ENCODE data around the gene RD3L. TPM values are rescaled to one million over a fixed set of nuclear protein-coding genes. Genes with fewer than 3 reads are reported as not detected.

Gene RD3L
- total RNA-seq, 1 donor from 2014 or later = not detected

GRCh38 chr14:103928011-103928890 is 14.1 kb downstream of the RD3L start, which contains the start of gene TDRD9:
Gene TDRD9, plus strand, starts transcription at chr14:103928456. Its CDS starts 54 bp downstream, at chr14:103928510.
- DNase-seq (ENCODE audit: low spot score) = peak; percentile 32

DNA sequence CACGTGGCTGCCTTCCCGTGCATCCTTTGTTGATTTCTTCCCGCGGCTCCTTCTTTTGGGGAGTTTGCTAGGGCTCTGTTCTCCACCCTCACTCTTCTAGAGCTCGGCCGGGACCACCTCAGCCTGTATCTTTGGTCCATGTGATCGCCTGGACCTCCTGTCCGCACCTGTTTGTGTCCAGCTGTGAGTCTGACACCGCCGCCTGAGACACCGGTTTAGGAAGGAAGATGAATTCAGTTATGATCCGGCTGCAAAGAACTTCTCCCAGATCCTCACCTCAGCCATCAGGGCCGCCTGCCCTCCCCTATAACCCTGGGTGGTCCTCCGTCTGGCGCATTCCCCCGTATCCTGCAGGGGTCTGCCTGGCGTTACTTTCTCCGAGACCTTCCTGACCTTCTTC is 14.8 kb downstream of the RD3L start:
- DNase-seq (ENCODE audit: low spot score) = peak; percentile 34

- DNase-seq (ENCODE audit: low spot score) = no peak
Observed at GRCh38 chr14:103925316-103925715, 17.0 kb downstream of the RD3L start.

- peak; percentile 39 for DNase-seq (ENCODE audit: low spot score)
Observed at GRCh38 chr14:103923863-103924262, 18.5 kb downstream of the RD3L start.

DNA sequence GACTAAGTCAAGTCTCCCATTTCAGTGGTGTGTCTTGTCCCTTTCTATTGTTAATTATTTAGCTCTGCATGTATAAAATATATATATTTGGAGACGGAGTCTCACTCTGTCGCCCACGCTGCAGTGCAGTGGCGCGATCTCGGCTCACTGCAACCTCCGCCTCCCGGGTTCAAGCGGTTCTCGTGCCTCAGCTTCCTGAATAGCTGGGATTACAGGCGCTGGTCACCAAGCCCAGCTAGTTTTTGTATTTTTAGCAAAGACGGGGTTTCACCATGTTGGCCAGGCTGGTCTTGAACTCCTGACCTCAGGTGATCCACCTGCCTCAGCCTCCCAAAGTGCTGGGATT is 20.5 kb downstream of the RD3L start:
- peak; percentile 31 for DNase-seq (ENCODE audit: low spot score)

GRCh38 chr14:103920981-103921854 is 21.1 kb downstream of the RD3L start:
- peak; percentile 93 for DNase-seq (ENCODE audit: low spot score)

DNA sequence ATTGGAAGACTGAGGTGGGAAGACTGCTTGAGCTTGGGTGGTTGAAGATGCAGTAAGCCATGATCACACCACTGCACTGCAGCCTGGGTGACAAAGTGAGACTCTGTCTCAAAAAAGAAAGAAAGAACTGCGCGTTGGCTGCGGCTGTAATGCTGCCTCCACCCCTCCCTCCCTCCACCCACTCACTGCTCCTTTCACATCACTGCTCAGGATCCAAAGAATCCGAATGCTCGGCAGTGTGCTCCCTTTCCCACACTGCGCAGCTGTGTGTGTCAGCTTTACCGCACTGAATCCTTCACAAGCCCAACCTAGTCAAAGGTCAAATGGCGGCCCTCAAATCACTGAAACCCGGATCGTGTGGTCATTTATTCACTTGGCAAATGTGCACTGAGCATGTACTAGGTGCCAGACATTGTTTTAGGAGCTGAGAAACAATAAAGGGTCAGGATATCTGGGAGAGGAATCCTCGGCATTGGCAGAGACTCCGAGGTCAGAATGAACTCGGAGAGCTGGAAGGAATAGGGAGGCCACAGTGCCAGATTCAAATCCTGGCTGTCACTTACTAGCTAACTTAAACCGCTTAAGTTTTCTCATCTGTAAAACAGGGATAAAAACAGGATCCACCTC is 25.6 kb downstream of the RD3L start:
- no peak for DNase-seq (ENCODE audit: low spot score)

GRCh38 chr14:103915616-103916015 is 26.7 kb downstream of the RD3L start:
- DNase-seq (ENCODE audit: low spot score) = no peak

- no peak for DNase-seq (ENCODE audit: low spot score)
Observed at GRCh38 chr14:103910984-103911383, 31.3 kb downstream of the RD3L start.

DNA sequence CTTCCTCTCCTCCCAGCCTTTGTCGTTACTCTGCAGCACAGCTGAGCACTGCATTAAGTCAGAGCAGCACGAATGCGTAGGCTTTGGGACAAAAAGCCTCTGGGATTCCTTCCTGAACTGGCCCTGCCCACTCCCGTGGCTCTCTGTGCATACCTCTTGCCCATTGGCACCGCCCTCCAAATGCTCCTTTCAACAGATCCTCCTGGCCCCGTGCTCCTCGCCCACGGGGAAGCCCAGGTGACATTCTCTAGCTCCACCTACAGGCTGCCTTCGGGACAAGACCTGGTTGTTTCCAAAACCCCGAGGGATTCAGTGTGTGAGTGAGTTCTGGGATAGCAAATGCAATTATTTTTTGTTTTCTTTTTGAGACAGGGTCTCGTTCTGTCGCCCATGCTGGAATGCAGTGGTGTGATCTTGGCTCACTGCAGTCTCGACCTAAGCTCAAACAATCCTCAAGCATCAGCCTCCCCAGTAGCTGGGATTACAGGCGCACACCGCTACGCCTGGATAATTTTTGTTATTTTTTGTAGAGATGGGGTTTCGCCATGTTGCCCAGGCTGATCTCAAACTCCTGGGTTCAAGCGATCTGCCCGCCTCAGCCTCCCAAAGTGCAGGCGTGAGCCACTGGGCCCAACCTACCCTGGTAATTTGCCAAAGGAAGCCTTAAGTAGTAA is 31.9 kb downstream of the RD3L start:
- peak; percentile 88 for DNase-seq (ENCODE audit: low spot score)

GRCh38 chr14:103909531-103910261 is 32.6 kb downstream of the RD3L start:
- no peak for DNase-seq (ENCODE audit: low spot score)

GRCh38 chr14:103908580-103908979 is 33.7 kb downstream of the RD3L start:
- DNase-seq (ENCODE audit: low spot score) = no peak

GRCh38 chr14:103905842-103906456 is 36.4 kb downstream of the RD3L start:
- DNase-seq (ENCODE audit: low spot score) = no peak

GRCh38 chr14:103904493-103905107 is 37.7 kb downstream of the RD3L start:
- no peak for DNase-seq (ENCODE audit: low spot score)

- DNase-seq (ENCODE audit: low spot score) = no peak
Observed at GRCh38 chr14:103899833-103900232, 42.5 kb downstream of the RD3L start.

DNA sequence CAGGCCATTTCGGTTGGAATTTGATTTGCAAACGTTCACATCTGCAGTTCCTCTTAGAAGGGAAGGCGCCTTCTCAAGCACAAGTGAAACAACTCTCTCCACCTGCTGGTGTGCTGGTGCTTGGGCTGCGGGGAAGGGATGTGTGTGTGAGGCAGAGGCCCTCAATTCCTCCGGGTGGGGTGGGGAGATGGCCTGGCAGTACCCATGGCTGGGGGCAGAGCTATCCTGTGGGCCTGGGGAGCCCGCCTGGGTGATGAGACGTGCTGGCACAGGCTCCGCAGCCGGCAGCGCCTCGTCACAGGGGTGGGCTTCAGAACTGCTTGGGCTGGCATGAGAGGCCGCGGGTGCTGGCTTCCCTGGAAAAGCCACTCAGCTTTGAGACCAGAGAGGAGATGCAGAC is 43.0 kb downstream of the RD3L start:
- DNase-seq (ENCODE audit: low spot score) = no peak

- DNase-seq (ENCODE audit: low spot score) = no peak
Observed at GRCh38 chr14:103898711-103899110, 43.6 kb downstream of the RD3L start.

GRCh38 chr14:103898204-103898603 is 44.1 kb downstream of the RD3L start:
- DNase-seq (ENCODE audit: low spot score) = peak; percentile 69

- DNase-seq (ENCODE audit: low spot score) = no peak
Observed at GRCh38 chr14:103897075-103897947, 45.0 kb downstream of the RD3L start.

Data from ureter (tissue), 1 donor.